ENCODE results near the gene DYNC2I2.

GRCh38 chr9:128657344-128657704 is 677 bp upstream of the DYNC2I2 start:
- TF ChIP-seq EZH2 (IDR thresholded peaks at IDR 0.05; ENCODE audit: insufficient read depth, poor library complexity, severe bottlenecking) (no peak), EZH2phosphoT487 (IDR thresholded peaks at IDR 0.05; ENCODE audit: insufficient read depth, low read depth) (no peak)
